GM18508 (cell line): Measurements from ENCODE around the gene PDE7B.

Experiments used
- ATAC-seq: cut with Tn5 transposase; IDR thresholded peaks from one replicate; pipeline ENCODE4 v1.9.1; 2021; ENCODE audit warnings: moderate number of reproducible peaks; ENCODE audit not compliant: insufficient read depth, unreplicated experiment

Gene PDE7B

DNA sequence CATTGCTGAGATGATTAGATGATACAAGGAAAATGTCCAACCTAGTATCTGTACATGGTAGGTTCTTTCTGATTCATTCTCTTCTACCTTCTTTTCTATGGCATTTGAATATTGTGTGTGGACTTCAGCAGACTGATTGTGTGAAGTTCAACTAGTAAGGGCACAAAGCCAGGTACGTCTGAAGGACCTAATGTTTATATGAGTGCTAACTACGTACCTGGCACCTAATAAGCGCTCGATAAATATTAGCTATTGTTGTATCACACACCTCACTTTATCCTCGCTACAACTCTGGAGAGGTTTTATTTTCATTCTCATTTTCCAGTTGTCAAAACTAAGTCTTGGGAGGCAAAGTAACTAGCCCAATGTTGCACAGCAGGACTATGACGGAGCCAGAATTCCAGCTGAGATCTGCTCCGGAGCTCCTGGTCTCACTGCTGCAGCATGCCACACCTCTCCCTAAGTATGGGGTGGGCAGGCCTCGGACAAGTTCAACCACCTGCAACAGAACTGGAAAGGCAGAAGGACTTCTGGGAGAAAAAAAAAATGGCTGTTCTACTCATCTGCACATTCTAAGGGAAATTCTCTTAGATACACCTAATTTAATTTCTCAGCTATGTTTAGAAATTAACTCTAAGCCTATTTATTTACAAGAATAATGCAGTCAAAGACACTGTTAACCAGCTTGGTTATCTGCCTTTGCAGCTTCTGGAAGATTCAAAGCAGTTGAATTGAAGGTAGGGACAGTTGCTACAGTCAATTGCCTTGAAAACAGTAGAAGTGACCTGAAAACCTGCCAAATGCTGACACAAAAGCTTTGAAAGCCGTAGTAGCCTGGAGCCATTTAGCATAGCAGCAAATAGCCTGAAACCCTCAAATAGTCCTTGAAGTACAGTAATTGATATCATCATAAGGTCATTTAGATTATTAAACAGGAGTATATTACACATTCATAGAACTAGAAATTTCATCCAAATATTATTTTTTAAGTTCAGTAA is 165.0 kb downstream of the PDE7B start:
- no peak for ATAC-seq

DNA sequence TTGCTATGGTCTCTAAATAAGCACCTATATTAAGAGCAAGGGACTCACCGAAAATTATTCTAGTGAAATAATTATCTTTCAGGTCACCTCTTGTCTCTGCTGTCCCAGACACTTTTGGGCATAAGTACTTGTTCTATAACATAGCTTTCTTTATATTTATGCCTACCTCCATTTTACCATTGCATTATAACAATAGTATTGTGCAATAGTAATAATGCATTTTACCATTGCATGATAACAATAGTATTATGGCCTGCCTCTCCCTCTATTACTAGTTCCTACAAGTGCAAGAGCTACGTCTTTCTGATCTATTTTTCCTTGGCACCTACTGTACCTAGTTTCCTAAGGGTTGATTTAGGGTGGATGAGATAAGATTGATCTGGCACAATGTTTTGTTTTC is 169.2 kb downstream of the PDE7B start:
- ATAC-seq = no peak

- ATAC-seq = no peak
Observed at GRCh38 chr6:136022224-136022874, 170.8 kb downstream of the PDE7B start.

- ATAC-seq = no peak
Observed at GRCh38 chr6:136024711-136025110, 173.2 kb downstream of the PDE7B start.

- ATAC-seq = no peak
Observed at GRCh38 chr6:136025736-136026135, 174.2 kb downstream of the PDE7B start.

- no peak for ATAC-seq
Observed at GRCh38 chr6:136030131-136030530, 178.6 kb downstream of the PDE7B start.

DNA sequence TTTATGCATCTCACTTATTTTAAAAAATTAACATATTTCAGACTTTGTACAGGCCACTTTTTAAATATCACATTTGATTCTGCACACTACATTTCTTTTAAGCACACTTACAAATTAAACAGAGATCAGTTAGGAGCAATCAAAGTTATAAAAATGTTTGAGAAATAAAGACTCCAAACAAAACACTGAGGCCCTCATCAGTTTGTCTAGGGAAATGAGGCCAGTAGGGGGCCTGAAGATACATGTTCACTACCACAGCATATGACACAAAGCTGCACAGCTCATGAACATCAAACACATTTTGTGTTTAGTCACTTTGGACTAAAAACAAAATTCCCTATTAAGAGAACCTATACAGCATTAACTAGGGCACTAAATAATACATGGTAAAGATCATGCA is 180.5 kb downstream of the PDE7B start:
- ATAC-seq = no peak

DNA sequence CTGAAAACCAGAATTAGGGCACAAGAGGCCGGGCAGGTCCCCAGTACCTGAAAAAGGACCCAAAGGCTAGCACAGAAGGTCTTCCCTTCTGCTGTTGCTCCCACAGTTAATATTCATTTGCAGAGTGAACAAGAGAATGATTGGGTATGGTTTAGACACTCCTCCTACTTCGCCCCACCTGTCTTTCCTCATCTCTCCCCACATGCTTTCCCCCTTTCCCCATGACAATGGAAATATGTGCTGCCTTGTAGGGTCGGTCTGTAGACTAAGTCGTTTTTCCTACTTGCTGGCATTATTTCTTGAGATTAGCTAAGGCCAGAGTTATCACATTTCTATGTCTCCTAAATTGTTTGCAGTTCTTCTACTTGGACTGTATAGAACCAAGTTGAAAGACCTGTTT is 181.9 kb downstream of the PDE7B start:
- ATAC-seq = no peak

GRCh38 chr6:136034422-136034821 is 182.9 kb downstream of the PDE7B start:
- ATAC-seq = no peak

GRCh38 chr6:136035378-136036070 is 184.0 kb downstream of the PDE7B start:
- no peak for ATAC-seq

DNA sequence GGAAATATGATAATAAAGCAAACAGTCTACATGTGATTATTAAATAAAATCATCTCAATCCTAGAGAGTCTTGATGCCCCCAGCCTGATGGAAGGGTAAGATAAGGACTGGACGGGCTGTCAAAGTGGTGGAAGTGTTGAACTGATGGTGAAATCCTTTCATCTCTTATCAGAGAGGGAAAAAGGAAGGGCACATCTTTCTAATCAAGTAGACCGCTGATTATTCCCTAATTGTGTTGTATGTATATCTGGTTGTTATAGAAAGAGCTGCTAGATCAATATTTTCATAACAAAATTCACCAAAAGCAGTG is 184.5 kb downstream of the PDE7B start:
- no peak for ATAC-seq

GRCh38 chr6:136036601-136037000 is 185.1 kb downstream of the PDE7B start:
- no peak for ATAC-seq

GRCh38 chr6:136037242-136037875 is 185.9 kb downstream of the PDE7B start:
- ATAC-seq = no peak

GRCh38 chr6:136037876-136038460 is 186.5 kb downstream of the PDE7B start:
- ATAC-seq = no peak

- ATAC-seq = no peak
Observed at GRCh38 chr6:136038531-136038930, 187.0 kb downstream of the PDE7B start.

DNA sequence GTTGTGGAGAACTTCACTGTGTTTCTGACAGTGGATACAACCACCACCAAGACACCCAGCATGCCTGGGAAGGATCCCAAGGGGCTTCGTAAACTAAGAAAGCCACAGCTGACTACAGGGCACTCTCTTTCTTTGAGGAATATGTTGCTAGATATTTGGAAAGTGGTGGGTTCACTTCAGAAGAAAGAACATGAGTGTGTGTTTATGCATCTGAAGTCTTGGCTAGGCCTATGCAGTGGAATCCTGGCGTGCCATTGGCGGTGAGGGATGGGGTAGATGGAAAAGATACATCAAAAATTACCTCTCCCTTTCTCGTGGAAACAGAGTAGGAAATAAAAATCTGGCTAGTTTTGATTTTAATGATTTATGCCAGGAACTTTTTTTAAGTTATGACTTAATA is 187.7 kb downstream of the PDE7B start:
- ATAC-seq = no peak

- no peak for ATAC-seq
Observed at GRCh38 chr6:136050475-136050874, 199.0 kb downstream of the PDE7B start.

DNA sequence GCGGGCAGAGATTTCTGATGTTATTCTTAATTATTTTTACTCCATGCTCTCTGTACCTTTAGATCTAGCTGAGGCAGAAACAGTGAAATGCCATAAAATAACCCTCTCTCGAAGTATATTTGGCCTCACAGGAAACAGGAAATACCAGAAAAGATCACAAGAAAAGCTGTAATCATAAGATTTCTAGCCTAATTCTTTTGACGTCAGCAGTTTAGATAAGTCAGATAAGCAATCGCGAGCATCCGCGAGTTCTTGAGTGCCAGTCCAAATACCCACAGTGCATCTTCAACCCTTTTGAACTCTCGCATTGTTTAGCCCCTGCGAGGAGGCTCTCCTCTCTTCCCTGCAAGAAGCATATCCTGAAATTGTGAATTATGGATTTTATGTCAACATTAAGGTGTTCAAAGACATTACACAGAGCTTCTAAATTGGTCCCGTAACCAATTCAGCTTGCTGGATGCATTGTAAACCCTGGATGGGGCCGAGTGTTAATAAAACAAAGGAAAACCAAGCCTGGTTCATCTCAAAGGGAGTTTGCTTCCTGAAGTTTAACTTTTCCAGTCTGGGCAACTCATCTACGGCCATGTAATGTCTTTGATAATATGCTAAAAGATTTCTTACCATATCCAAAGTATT is 199.8 kb downstream of the PDE7B start:
- no peak for ATAC-seq

DNA sequence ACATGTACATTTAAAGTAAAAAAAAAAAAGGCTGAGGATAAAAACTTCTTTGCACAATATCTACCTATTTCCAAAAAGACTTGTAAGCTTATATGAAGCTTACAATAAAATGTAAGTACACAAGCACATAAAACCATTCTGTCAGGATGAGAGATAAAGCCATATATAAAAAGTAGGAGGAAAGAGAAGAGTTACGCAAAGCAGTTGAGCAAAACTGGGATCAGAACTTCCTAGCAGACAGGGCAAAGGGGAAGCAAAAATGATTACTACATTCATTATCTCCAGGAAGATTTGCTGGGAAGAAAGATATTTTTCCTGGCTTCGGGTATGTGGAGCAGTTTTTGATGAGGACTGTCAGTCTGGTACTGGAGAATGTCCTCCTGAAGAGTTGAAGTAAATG is 200.5 kb downstream of the PDE7B start:
- no peak for ATAC-seq

DNA sequence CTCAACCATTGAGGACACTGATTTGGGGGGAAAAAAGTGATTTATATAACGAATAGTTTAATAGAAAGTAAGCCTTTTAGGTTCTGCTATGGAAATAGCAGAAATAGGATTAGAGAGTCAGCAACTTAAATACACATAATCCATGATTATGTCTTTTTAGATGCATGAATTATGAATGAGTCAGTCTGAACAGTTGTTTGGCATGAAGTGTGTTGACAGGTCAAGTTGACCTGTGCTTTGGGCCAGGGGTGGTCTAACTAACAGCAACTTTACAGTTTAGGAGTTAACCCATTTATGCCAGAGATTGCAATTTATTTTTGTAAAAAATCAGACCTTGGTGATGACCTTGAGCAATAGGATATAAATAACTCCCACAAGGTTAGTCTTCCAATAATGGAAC is 207.4 kb downstream of the PDE7B start:
- ATAC-seq = no peak
